H7 (cell line): ENCODE data around the gene CTIF. TPM values are rescaled to one million over a fixed set of nuclear protein-coding genes. Genes with fewer than 3 reads are reported as not detected.

Experiments used
- DNase-seq: peaks from one replicate; pipeline ENCODE4 v3.0.0; 2012
- H3K27me3 ChIP-seq: 2 replicates; pipeline ENCODE4 v1.6.0; 2011; ENCODE audit warnings: mild to moderate bottlenecking, low read length; ENCODE audit not compliant: control insufficient read depth, insufficient read depth
- H3K36me3 ChIP-seq: replicated peaks from 2 replicates; pipeline ENCODE4 v1.5.1; 2011; ENCODE audit warnings: low read length; ENCODE audit not compliant: control insufficient read depth, insufficient read depth
- H3K4me3 ChIP-seq: 2 replicates; pipeline ENCODE4 v1.5.1; 2011; ENCODE audit warnings: low read depth, mild to moderate bottlenecking, control low read depth, low read length, moderate library complexity; ENCODE audit not compliant: insufficient read depth
- total RNA-seq: library from RNA; depleted of rRNA; stranded (reverse); fragments of >200 nt; shearing (Covaris generic); gene quantifications from 2 replicates; pipeline ENCODE4 v1.2.3, GENCODE V29; 2014

CTIF gene
- total RNA-seq, 1 experiment from 2014 or later, result 9.8 TPM

DNA sequence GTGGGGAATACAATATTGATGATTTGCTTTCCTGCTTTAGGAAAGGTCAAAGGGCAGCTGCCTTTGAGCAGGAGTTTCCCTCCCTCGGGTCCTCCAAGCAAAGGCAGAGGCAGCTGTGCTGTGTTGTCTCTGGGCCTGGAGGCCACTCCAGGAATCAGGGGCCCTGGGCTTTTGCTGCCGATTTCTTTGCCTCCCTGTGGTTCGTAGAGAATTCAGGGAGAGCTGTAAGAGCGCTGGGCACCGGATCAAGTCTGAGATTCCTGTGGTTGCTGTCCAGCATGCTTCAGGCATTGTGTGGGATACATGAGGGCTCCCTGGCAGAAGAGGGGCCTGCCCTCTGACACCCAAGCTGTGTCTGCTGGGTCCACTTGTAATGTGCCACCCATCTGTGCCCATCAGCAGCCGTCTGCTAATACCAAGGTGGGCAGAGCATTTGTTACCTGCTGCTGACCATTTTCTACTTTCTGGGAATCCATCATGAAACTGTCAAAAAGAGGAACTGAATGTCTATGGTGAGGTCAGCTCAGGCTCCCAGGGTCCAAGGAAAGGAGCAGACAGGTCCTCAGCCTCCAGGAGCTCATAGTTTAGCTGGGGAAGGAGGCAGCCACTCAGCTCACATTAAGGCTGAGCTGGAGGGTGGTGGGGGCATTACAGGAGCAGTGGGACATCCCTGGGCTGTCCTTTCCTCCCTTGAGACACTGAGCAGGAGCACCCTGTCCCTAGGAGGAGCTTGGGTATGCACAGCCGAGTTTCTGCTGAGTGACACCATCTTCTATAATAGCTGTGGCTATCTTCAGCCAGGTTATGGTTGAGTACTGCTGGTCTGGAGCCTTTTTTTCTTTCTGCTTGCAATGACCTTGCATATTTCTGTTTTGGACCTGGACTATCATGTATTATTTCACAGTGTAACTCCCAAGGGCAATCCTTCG, 68.5 kb downstream of the CTIF start:
- Histone ChIP-seq H3K4me3 (no peak overlapping the region), H3K27me3 (no peaks in the 10 kb centered on the region), H3K36me3 (no peaks in the 10 kb centered on the region)
- DNase-seq, result no peak

DNA sequence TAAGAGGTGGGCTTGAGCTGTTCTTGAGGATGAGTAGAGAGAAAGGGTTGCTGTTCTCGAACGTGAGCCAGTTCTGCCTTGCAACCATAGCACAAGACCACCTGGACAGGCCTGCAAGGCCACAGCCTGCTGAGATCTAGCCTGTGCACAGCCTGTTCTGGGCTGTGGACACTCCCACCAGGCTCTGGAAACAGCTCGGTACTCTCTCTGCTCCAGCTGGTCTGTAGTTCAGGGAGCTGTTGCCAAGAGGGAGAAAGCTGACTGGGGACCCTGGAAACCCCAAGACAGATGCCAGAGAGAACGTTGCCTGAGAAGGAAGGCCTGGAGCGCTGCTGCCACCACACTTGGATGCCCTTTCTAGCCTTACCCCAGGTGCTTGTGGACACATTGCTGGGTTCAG, 69.8 kb downstream of the CTIF start:
- no peaks in the 10 kb centered on the region for H3K36me3 ChIP-seq
- DNase-seq, result no peak
- no peaks in the 10 kb centered on the region for H3K27me3 ChIP-seq
- H3K4me3 ChIP-seq, result no peak overlapping the region

DNA sequence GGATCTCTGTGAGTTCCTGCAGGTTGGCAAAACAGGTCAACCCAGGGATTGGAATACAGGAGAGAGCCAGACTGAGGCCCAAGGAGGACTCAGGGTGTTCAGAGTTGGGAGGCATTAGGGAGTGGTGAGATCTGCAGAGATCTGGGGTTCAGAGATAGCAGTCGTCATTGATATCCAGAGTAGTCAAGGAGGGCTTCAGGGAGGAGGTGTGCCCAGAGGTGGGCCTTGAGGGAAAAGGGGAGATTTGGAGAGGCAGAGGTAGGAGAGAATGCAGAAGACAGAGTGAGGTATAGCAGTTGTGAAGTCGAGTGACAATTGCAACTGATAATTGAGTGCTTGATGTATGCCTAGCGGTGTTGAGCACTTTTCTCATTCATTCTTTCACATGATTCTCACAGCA, 70.3 kb downstream of the CTIF start:
- H3K36me3 ChIP-seq, result no peaks in the 10 kb centered on the region
- no peak overlapping the region for H3K4me3 ChIP-seq
- DNase-seq, result no peak
- H3K27me3 ChIP-seq, result no peaks in the 10 kb centered on the region

DNA sequence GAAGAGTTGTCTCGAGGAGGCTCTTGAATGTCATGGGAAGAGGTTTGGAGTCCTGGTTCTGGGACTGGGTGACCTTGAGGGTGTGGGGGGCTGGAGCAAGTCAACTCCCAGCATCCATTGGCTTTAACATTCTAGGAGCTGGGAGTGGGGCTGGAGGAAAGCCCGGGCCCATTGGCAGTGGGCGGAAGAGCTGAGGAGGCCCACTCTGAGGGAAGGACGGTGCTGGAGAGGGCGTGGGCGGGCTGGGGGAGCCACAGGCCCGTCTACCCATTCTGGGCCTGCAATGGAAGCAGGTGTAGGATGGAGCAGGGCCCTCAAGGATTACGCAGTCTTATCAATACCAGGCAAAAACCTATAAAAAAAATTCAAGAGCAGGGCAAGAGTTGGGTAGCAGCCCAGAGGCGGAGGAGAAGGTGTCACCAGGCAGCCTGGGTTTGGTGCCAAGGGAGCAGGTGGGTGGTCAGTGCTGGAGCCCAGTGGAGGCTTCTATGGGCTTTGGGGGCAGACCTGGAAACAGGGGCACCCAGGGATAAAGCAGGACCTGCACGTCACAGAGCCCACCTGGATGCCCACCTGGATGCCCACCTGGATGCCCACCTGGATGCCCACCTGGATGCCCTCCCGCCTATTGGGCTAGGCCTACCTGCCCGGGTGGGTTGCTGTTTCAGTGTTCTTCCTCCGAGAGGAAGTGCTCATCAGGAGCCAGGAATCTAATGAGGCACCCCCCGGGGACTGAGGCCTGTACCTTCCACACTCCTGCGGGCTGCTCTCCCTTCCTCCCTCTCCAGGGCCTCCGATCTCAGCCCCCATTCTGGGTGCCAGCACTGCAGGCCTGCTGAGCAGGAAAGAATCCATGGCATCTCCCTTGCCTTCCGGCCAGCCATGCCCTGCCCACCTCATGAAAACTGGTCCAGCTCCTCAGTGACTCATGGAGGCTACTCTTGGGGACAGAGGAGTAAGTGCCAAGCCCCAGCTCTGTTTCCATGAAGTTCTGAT, 71.3 kb downstream of the CTIF start:
- no peaks in the 10 kb centered on the region for H3K36me3 ChIP-seq
- DNase-seq, result no peak
- H3K27me3 ChIP-seq, result no peaks in the 10 kb centered on the region
- no peak overlapping the region for H3K4me3 ChIP-seq

DNA sequence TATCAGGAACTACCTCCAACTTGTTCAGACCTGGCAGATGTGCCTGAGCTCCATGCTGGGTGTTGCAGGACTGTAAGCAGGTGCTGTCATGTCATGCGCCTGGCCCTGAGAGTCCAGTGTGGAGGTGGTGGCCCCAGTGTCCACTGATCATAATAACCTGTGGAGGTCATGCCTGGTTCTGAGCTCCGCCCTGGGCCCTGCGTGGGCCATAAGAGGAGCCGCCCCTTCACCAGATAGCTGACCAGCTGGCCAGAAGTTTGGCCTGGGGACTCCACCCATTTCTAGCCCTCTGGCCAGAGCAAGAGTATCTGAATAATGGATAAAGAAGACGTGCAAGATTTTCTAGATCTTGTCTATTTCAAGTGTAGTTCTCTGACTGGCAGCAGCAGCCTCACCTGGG, 72.4 kb downstream of the CTIF start:
- no peak for DNase-seq
- Histone ChIP-seq H3K27me3 (no peaks in the 10 kb centered on the region), H3K4me3 (no peak overlapping the region), H3K36me3 (no peaks in the 10 kb centered on the region)

DNA sequence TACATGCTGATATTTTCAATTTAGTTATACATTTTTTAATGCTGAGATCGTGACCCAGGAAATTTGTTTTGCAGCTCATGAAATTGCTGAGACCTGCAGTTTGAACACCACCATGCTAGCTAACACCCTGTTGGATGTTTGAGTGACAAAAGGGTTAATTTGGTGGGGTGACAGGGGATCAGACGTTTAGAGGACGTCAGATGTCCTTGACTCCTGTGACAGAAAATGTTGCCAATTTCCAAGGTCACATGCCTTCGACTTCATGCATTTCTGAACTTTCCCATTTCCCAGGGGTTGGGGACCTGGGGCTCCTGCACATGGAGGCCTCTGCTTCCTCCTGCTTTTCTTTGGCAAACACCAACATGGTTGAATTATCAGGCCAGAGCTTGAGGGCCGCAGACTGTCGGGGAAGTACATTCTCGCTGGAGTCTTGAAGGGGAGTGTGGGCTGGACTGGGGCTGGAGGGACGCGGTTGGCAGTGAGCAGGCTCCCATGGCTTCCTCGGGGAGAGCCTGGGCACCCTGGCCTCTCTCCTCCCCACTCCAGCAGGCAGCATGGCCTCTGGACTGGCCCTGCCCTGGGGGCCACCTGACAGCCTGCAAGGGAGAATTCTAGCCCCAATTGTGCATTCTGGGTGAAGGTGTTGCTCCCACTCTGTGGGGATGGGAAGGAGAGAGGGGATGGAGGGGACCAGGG, 73.1 kb downstream of the CTIF start:
- no peak for DNase-seq
- Histone ChIP-seq H3K27me3 (no peaks in the 10 kb centered on the region), H3K36me3 (no peaks in the 10 kb centered on the region), H3K4me3 (no peak overlapping the region)

DNA sequence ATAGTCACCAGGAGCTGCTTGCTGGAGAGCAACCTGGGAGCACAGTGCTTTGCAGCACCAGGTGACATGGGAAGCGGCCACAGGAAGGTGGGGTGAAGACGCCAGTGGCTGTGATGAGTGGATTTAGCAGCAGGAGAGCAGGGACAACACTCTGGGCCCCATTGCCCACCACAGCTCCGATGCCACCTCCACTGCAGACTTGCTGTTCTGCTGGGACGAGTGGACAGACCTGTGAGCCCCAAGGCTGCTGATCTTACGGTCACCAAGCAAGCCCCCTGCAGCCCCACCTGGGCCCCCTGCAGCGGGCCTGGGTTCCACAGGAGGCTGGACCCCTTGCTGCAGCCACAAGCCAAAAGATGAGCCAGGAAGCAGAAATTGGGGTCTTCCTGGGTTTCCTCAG, 73.7 kb downstream of the CTIF start:
- H3K27me3 ChIP-seq, result no peaks in the 10 kb centered on the region
- H3K36me3 ChIP-seq, result no peaks in the 10 kb centered on the region
- no peak overlapping the region for H3K4me3 ChIP-seq
- no peak for DNase-seq

DNA sequence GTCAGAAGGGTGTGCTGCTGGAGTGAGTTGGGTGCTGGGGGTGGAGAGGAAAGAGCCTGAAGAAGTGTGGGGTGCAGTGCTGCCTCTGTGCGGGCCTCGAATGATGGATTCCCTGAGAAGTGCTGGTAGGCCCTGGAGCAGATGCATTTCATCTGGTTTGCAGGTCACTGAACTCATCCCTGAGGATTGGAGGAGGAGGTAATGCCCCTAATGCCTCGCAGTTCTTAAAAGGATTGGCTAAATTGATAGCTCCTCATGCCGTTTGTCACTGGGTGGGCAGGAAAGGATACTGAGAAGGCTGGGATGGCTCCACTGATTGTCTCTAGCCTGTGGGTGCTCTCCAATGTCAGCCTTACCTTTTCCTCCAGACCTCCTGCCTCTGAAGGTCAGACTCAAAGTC, 74.1 kb downstream of the CTIF start:
- H3K4me3 ChIP-seq, result no peak overlapping the region
- peak; percentile 47 for DNase-seq
- no peaks in the 10 kb centered on the region for H3K27me3 ChIP-seq
- H3K36me3 ChIP-seq, result no peaks in the 10 kb centered on the region

DNA sequence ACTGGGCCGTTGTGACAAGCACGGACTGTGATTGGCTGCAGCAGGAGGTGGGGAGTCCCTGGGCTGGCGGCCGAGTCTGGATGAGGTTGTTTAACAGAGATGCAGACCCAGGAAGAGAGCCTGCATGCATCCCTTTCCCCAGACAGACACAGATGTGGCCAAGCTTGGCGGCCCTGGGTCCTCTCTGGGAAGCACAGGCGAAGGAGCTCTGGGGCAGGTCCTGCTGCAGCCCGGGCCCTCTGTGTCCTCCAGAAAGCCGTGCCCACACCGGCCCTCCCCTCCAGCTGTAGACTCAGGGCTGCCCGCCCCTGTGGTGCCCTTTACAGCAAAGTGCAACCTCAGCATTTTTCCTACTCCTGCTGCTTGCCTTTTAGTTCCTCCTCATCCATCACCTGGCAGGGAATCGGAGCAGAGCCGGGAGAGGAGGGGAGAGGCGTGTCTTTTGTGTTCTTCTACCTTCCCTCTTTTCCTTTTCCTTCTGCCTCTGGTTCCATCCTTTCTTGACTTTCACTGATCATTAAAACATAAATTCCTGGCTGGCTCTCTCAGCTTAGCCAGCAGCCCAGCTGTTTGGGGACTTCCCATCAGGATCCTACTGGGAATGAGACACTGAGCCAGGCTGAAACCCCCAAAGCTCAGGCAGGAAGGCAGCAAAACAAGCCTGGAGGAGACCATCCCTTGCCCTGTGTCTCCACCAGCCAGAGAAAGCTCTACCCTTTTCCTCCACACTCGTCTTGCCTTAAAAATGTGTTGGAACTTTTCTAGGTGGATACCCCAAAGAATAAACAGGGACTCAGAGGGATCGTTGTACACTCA, 75.0 kb downstream of the CTIF start:
- Histone ChIP-seq H3K27me3 (no peaks in the 10 kb centered on the region), H3K36me3 (no peaks in the 10 kb centered on the region), H3K4me3 (no peak overlapping the region)
- peak; percentile 82 for DNase-seq

DNA sequence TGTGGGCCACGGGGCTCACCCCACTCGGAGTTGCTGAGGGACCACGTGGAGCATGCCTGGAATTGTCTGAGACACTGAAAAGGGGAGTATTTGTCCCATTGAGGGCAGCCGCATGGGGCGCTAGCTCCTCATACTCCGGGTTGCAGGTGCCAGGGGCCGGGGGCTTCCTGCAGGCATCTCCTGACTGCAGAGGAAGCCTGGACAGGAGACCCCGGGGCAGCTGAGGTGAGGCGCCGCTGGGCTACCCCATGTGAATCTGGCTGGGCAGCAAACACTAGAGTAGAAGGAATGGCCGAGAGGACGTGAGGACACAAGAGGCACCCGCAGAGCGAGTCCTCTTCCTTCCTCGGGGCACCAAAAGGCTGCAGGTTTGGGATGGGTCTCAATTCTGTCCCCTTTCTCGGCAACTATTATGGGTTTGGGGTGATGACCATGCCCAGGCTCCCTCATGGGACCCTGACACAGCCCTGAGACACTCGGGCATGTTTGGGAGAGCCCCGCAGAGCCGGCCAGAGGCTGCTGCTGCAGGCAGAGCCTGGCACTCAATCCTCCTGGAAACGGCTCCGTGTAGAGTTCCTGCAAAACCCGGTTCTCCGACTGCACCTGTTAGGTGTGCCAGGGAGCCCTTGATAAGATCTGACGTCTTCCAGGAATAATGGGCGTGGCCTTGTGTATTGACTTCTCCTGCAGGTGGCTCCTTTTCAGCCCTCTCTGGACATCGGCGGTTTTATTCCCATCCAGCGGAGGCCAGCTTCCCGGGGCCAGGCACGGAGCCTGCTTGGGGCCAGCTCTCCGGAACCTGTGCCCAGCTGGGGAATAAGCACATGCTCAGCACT, 77.0 kb downstream of the CTIF start:
- H3K36me3 ChIP-seq, result no peaks in the 10 kb centered on the region; the same call in 1 of the 2 replicates
- H3K27me3 ChIP-seq, result no peaks in the 10 kb centered on the region
- H3K4me3 ChIP-seq, result no peak overlapping the region
- peak; percentile 75 for DNase-seq

DNA sequence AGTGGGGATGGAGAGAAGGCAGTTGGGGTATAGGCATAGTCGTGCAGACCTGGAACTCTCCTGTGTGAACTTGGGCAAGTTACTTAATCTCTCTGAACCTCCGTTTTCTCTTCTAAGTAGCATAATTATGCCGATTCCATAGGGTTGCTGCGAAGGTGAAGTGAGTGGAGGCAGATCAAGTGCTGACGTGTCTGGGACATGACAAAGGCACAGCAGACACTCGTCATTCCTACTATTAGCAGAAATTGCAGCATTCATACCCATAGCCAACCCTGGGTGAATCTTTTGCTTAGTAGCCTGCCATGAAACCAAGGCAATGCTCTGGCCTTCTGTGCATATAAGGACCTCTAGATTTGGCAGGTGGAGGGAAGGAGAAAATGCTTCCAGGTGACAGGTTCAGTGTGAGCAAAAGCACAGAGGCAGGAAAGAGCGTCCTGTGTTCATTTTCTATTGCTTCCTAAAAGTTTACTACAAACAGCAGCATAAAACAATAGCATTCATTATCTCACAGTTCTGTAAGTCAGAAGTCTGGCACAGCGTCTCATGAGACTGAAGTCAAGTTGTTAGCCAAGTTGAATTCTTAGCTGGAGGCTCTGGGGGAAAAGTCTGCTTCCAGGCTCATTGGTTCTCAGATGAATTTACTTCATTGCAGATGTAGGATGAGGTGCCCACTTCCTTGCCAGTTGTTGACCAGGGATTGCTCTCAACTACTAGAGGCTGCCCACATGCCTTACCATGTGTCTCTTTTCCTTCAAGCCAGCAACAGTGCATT, 77.8 kb downstream of the CTIF start:
- no peak overlapping the region for H3K4me3 ChIP-seq
- H3K36me3 ChIP-seq, result no peaks in the 10 kb centered on the region; the same call in 1 of the 2 replicates
- DNase-seq, result no peak
- no peaks in the 10 kb centered on the region for H3K27me3 ChIP-seq

DNA sequence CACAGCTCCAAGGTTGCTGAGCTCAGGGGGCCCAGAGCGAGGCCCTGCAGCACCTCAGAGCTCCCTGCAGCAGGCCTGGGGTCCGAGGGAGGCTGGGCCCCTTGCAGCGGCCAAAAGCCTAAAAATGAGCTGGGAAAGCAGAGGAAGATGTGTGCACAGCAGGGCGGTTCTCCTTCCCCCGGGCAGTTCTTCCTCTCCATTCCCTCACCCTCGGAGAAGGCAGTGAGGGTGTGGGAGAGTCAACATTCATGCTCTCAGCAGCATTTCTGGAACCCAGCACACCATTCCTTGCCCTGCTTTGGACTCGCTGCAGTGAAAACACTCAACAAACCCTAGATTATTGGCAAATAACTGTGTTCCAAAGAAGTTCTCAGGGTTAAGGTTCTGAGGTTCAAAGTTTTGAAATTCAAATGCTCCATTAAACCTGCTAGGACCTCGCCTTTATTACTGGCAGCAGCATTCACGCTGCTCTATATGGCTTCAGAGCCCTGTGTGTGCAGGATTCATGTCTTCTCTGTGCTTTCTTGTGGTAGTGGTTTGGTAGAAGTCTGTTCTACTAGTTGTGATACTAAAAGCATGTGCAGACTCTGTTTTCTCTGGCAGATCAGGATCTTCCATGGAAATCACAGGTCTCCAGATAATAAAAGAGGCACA, 79.1 kb downstream of the CTIF start:
- Histone ChIP-seq H3K4me3 (no peak overlapping the region), H3K36me3 (no peaks in the 10 kb centered on the region; the same call in 1 of the 2 replicates), H3K27me3 (no peaks in the 10 kb centered on the region)
- peak; percentile 56 for DNase-seq
